ENCODE results near the gene BCL7A. TPM values are rescaled to one million over a fixed set of nuclear protein-coding genes. Genes with fewer than 3 reads are reported as not detected.
A peak's percentile ranks its signal among the peaks of the same experiment; 100 is the strongest.

BCL7A gene
- total RNA-seq, 2 experiments from 2014 or later = 2.8 to 2.9 TPM

- Mint-ChIP-seq H3K27me3 (peaks cover 3% of the 10 kb centered on the region), H3K4me1 (peaks cover 10% of the 10 kb centered on the region), H3K9me3 (ENCODE audit: low read depth) (no peaks in the 10 kb centered on the region), H3K36me3 (no peaks in the 10 kb centered on the region), H3K4me3 (no peak overlapping the region), H3K27ac (no peak overlapping the region)
- DNase-seq (no peak), ATAC-seq (no peak)
- CTCF ChIA-PET = interaction anchor here (1.9 to 3.2 kb wide), 2 partner anchors 19 to 49 kb away, joined by 6 to 11 read pairs; no protein-coding TSS in a partner anchor
Measured at GRCh38 chr12:122073815-122074214, 52.1 kb downstream of the BCL7A start.

GRCh38 chr12:122076743-122077495 is 55.2 kb downstream of the BCL7A start:
- Mint-ChIP-seq H3K4me3 (peak overlapping the region; percentile 3), H3K9me3 (ENCODE audit: low read depth) (no peaks in the 10 kb centered on the region), H3K4me1 (peaks cover 30% of the 10 kb centered on the region), H3K27me3 (peaks cover 3% of the 10 kb centered on the region), H3K27ac (no peak overlapping the region), H3K36me3 (peaks cover 3% of the 10 kb centered on the region)
- DNase-seq = no peak
- CTCF ChIA-PET = interaction anchor here (0.8 to 2.1 kb wide), 3 partner anchors 12 to 189 kb away, joined by 3 to 4 read pairs (median 4); partner anchors contain the start of gene PSMD9
- ATAC-seq = no peak

- DNase-seq = peak; percentile 94
Measured at GRCh38 chr12:122078141-122079032, 56.7 kb downstream of the BCL7A start, which contains the start of gene MLXIP. MLXIP (plus strand) TSS chr12:122078756; CDS start chr12:122078854, 98 bp downstream.

DNA sequence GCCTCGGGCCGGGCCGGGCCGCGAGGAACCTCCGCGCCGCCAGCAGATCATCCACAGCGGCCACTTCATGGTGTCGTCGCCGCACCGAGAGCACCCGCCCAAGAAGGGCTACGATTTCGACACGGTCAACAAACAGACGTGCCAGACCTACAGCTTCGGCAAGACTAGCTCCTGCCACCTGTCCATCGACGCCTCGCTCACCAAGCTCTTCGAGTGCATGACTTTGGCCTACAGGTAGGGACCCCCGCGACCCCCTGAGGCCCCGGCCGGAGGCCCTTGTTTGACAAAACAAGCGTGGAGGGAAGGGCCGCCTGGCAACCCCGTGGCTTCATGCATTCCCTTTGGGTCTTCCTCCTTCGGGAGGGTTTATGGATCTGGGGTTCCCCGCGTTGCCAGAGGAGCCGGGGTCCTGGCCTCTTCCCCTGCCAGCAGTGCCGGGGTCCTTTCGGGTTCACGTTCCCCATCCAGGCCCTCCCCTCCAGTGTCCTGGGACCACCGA is 57.4 kb downstream of the BCL7A start:
- H3K4me1 Mint-ChIP-seq = peaks cover 49% of the 10 kb centered on the region
- DNase-seq = peak; percentile 48

More at GRCh38 chr12:122078141-122079032, 56.7 kb downstream of the BCL7A start, which contains the start of gene MLXIP:
- peak; percentile 87 for ATAC-seq
- Mint-ChIP-seq H3K27me3 (peaks cover under 1% of the 10 kb centered on the region), H3K27ac (peak within 1 kb of the TSS; percentile 88), H3K36me3 (peaks cover 3% of the 10 kb centered on the region), H3K4me3 (peak within 1 kb of the TSS; percentile 84), H3K4me1 (peaks cover 43% of the 10 kb centered on the region), H3K9me3 (ENCODE audit: low read depth) (no peaks in the 10 kb centered on the region)
- CTCF ChIA-PET = interaction anchor here (0.6 to 4.4 kb wide), 12 partner anchors 11 to 218 kb away, joined by 3 to 28 read pairs (median 4); partner anchors contain the start of gene CFAP251

GRCh38 chr12:122079532-122080081 is 57.9 kb downstream of the BCL7A start:
- Mint-ChIP-seq H3K27me3 (no peaks in the 10 kb centered on the region), H3K4me3 (peak overlapping the region; percentile 84), H3K4me1 (peaks cover 53% of the 10 kb centered on the region), H3K9me3 (ENCODE audit: low read depth) (no peaks in the 10 kb centered on the region), H3K36me3 (peaks cover 9% of the 10 kb centered on the region), H3K27ac (peak overlapping the region; percentile 88)
- CTCF ChIA-PET = interaction anchor here (1.4 to 4.4 kb wide), 5 partner anchors 17 to 57 kb away, joined by 3 to 28 read pairs (median 7); no protein-coding TSS in a partner anchor
- DNase-seq (peak; percentile 47), ATAC-seq (no peak)

More for the DNA sequence above, 57.4 kb downstream of the BCL7A start:
- H3K27ac Mint-ChIP-seq = peak overlapping the region; percentile 88
- H3K36me3 Mint-ChIP-seq = peaks cover 7% of the 10 kb centered on the region
- no peaks in the 10 kb centered on the region for H3K9me3 Mint-ChIP-seq (ENCODE audit: low read depth)
- peak; percentile 23 for ATAC-seq
- H3K4me3 Mint-ChIP-seq = peak overlapping the region; percentile 84
- CTCF ChIA-PET = interaction anchor here (0.6 to 4.4 kb wide), 8 partner anchors 10 to 217 kb away, joined by 3 to 28 read pairs (median 4); partner anchors contain the start of gene CFAP251
- no peaks in the 10 kb centered on the region for H3K27me3 Mint-ChIP-seq

- Mint-ChIP-seq H3K27me3 (no peaks in the 10 kb centered on the region), H3K4me3 (peak overlapping the region; percentile 84), H3K27ac (peak overlapping the region; percentile 88), H3K9me3 (ENCODE audit: low read depth) (no peaks in the 10 kb centered on the region), H3K36me3 (peaks cover 9% of the 10 kb centered on the region), H3K4me1 (peaks cover 56% of the 10 kb centered on the region)
- CTCF ChIA-PET = interaction anchor here (0.8 to 4.4 kb wide), 11 partner anchors 9 to 110 kb away, joined by 3 to 28 read pairs (median 6); no protein-coding TSS in a partner anchor
- DNase-seq (no peak), ATAC-seq (no peak)
Measured at GRCh38 chr12:122080149-122081082, 58.7 kb downstream of the BCL7A start.

GRCh38 chr12:122081083-122081696 is 59.5 kb downstream of the BCL7A start:
- Mint-ChIP-seq H3K4me3 (peak overlapping the region; percentile 84), H3K36me3 (peaks cover 9% of the 10 kb centered on the region)

GRCh38 chr12:122081697-122082221 is 60.1 kb downstream of the BCL7A start:
- Mint-ChIP-seq H3K36me3 (peaks cover 11% of the 10 kb centered on the region), H3K4me1 (peaks cover 65% of the 10 kb centered on the region)

More at GRCh38 chr12:122081083-122081696, 59.5 kb downstream of the BCL7A start:
- CTCF ChIA-PET = interaction anchor here (0.8 to 4.4 kb wide), 14 partner anchors 8 to 270 kb away, joined by 3 to 28 read pairs (median 5); no protein-coding TSS in a partner anchor
- no peak for DNase-seq
- no peaks in the 10 kb centered on the region for H3K9me3 Mint-ChIP-seq (ENCODE audit: low read depth)
- H3K27me3 Mint-ChIP-seq = no peaks in the 10 kb centered on the region
- H3K4me1 Mint-ChIP-seq = peaks cover 63% of the 10 kb centered on the region
- peak overlapping the region; percentile 88 for H3K27ac Mint-ChIP-seq
- ATAC-seq = peak; percentile 1

GRCh38 chr12:122082621-122083356 is 61.1 kb downstream of the BCL7A start:
- Mint-ChIP-seq H3K9me3 (ENCODE audit: low read depth) (no peaks in the 10 kb centered on the region), H3K4me1 (peaks cover 68% of the 10 kb centered on the region), H3K27me3 (no peaks in the 10 kb centered on the region), H3K4me3 (peak overlapping the region; percentile 9), H3K36me3 (peaks cover 11% of the 10 kb centered on the region), H3K27ac (peak overlapping the region; percentile 88)
- ATAC-seq = no peak
- CTCF ChIA-PET = interaction anchor here (0.8 to 4.4 kb wide), 6 partner anchors 16 to 271 kb away, joined by 3 to 28 read pairs (median 4); no protein-coding TSS in a partner anchor
- DNase-seq = no peak

More at GRCh38 chr12:122081697-122082221, 60.1 kb downstream of the BCL7A start:
- peak; percentile 29 for ATAC-seq
- CTCF ChIA-PET = interaction anchor here (1.0 to 4.4 kb wide), 12 partner anchors 9 to 270 kb away, joined by 3 to 28 read pairs (median 6); no protein-coding TSS in a partner anchor
- peak overlapping the region; percentile 88 for H3K27ac Mint-ChIP-seq
- peak; percentile 68 for DNase-seq
- no peaks in the 10 kb centered on the region for H3K27me3 Mint-ChIP-seq
- H3K9me3 Mint-ChIP-seq (ENCODE audit: low read depth) = no peaks in the 10 kb centered on the region
- H3K4me3 Mint-ChIP-seq = peak overlapping the region; percentile 84

GRCh38 chr12:122084857-122085405 is 63.2 kb downstream of the BCL7A start:
- DNase-seq = no peak
- no peaks in the 10 kb centered on the region for H3K9me3 Mint-ChIP-seq (ENCODE audit: low read depth)
- no peaks in the 10 kb centered on the region for H3K27me3 Mint-ChIP-seq
- no peak overlapping the region for H3K4me3 Mint-ChIP-seq
- H3K4me1 Mint-ChIP-seq = peaks cover 68% of the 10 kb centered on the region
- peaks cover 13% of the 10 kb centered on the region for H3K36me3 Mint-ChIP-seq
- ATAC-seq = no peak
- CTCF ChIA-PET = interaction anchor here (2.0 kb wide), 1 partner anchor 38 kb away, joined by 9 read pairs; no protein-coding TSS in a partner anchor
- no peak overlapping the region for H3K27ac Mint-ChIP-seq
